ENCODE data around the gene FHOD3. TPM values are rescaled to one million over a fixed set of nuclear protein-coding genes. Genes with fewer than 3 reads are reported as not detected.
"Not testable (repeated sequence)": the region's sequence is repeated elsewhere in the genome, so short reads cannot be mapped to it uniquely, and the experiment has no call there.

Gene FHOD3
- total and polyA plus RNA-seq, 2 donors: 0.90 to 4.1 TPM

GRCh38 chr18:36709315-36709714, 411.8 kb downstream of the FHOD3 start:
- WGBS: 94% methylated on average over 6 of the region's 6 CpGs
- Histone ChIP-seq H3K4me1 (ENCODE audit: control insufficient read depth in 2 of 2, insufficient read depth in 2 of 2, low read length in 2 of 2) (no peaks in the 10 kb centered on the region), H3K9me3 (ENCODE audit: control insufficient read depth in 2 of 2, insufficient read depth in 1 of 2, low read length in 1 of 2) (no peaks in the 10 kb centered on the region), H3K36me3 (ENCODE audit: control insufficient read depth in 2 of 2, insufficient read depth in 2 of 2, low read length in 1 of 2) (no peaks in the 10 kb centered on the region), H3K27ac (ENCODE audit: low read depth in 1 of 2, low read length in 1 of 2) (no peak overlapping the region), H3K4me3 (ENCODE audit: low read length in 2 of 2) (no peak overlapping the region), H3K27me3 (ENCODE audit: control insufficient read depth in 2 of 2, insufficient read depth in 1 of 2, low read length in 1 of 2) (no peaks in the 10 kb centered on the region)
- DNase-seq (ENCODE audit: low read depth in 6 of 9, low spot score in 9 of 9): no peak

DNA sequence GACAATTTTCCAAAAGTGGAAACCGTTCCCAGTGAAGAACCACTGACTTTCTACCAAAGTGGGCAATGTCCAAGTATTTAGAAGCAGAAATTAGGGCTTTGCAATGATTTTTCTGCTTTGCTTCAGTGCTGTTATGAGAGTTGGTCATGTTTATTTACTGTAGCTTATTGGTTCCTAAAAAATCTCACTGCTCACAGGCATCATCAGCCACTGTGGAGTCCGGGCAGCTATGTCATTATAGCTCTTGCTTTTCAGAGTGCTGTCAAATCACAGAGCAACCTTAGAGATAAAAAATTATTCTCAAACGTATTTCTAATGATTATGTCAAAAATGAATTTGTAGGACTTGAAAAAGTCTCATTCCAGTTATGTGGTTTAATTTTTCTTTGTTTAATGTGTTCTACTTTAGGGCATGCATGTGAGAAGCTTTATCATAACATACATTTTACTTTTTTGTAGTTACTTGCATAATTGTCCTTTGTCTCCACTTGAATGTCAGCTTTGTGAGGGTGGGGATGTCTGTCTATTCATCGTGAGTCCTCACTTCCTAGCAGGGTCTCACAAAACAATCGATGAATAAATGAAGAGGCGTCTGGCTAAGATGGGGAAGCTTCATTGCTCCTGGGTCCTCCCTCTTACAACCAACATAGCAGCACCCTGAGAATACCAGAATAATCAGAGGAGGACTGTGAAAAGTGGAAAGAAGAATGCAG, 413.7 kb downstream of the FHOD3 start:
- WGBS: 84% methylated on average over 6 of the region's 6 CpGs
- Histone ChIP-seq H3K36me3 (ENCODE audit: control insufficient read depth in 2 of 2, insufficient read depth in 2 of 2, low read length in 1 of 2) (no peaks in the 10 kb centered on the region), H3K4me3 (ENCODE audit: low read length in 2 of 2) (no peak overlapping the region), H3K4me1 (ENCODE audit: control insufficient read depth in 2 of 2, insufficient read depth in 2 of 2, low read length in 2 of 2) (no peaks in the 10 kb centered on the region), H3K9me3 (ENCODE audit: control insufficient read depth in 2 of 2, insufficient read depth in 1 of 2, low read length in 1 of 2) (no peaks in the 10 kb centered on the region), H3K27ac (ENCODE audit: low read depth in 1 of 2, low read length in 1 of 2) (no peak overlapping the region), H3K27me3 (ENCODE audit: control insufficient read depth in 2 of 2, insufficient read depth in 1 of 2, low read length in 1 of 2) (no peaks in the 10 kb centered on the region)
- DNase-seq (ENCODE audit: low read depth in 6 of 9, low spot score in 9 of 9): no peak

DNA sequence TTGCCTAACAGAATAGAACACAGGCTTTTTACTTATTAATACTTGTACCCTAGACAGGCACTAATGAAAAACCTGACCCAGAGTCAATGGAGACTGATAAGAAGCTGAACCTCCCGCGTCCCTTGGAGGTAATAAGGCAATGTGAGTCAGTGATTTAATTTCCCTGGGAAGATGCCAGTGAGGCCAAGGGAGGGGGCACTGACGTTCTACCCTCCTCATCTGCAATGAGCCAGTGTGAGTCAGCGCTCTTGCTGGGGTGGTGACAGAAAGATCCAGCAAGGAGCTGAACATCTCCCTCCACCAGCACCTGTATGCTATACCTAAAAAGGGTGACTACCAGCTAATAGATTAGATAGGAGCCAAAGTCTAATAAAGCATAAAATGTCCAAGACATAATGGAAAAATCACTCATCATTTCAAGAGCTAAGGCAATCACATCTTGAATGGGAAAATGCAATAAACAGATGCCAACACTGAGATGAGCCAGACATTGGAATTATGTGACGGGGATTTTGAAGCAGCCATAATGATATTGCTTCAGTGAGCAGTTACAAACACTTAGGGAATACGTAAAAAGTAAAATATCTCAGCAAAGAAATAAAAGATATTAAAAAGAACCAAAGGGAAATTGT, 414.4 kb downstream of the FHOD3 start:
- Histone ChIP-seq H3K27me3 (ENCODE audit: control insufficient read depth in 2 of 2, insufficient read depth in 1 of 2, low read length in 1 of 2) (no peaks in the 10 kb centered on the region), H3K4me1 (ENCODE audit: control insufficient read depth in 2 of 2, insufficient read depth in 2 of 2, low read length in 2 of 2) (no peaks in the 10 kb centered on the region), H3K4me3 (ENCODE audit: low read length in 2 of 2) (no peak overlapping the region), H3K27ac (ENCODE audit: low read depth in 1 of 2, low read length in 1 of 2) (no peak overlapping the region), H3K9me3 (ENCODE audit: control insufficient read depth in 2 of 2, insufficient read depth in 1 of 2, low read length in 1 of 2) (no peaks in the 10 kb centered on the region), H3K36me3 (ENCODE audit: control insufficient read depth in 2 of 2, insufficient read depth in 2 of 2, low read length in 1 of 2) (no peaks in the 10 kb centered on the region)
- DNase-seq (ENCODE audit: low read depth in 6 of 9, low spot score in 9 of 9): no peak
- 89% methylated on average over 6 of the region's 6 CpGs for WGBS

DNA sequence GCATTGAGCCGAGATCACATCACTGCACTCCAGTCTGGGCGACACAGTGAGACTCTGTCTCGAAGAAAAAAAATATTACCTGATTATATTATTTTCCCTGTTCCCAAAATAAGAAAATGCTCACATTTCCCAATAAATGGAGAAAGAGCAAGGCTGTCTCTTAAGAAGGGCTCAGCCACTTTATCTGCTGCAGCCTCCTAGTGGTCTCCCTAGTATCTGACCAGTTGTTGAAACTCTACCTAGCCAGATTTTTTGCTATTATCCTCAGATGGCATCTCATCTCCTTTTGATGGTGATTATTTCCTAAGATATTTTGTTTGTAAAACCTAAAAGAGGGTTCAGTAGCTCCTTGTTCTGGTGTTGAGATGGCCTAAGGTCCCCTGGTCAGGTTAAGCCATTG, 417.0 kb downstream of the FHOD3 start:
- H3K27ac ChIP-seq (ENCODE audit: low read depth in 1 of 2, low read length in 1 of 2): no peak overlapping the region
- no peak overlapping the region for H3K4me3 ChIP-seq (ENCODE audit: low read length in 2 of 2)
- DNase-seq (ENCODE audit: low read depth in 6 of 9, low spot score in 9 of 9): no peak
- no peaks in the 10 kb centered on the region for H3K27me3 ChIP-seq (ENCODE audit: control insufficient read depth in 2 of 2, insufficient read depth in 1 of 2, low read length in 1 of 2)
- H3K36me3 ChIP-seq (ENCODE audit: control insufficient read depth in 2 of 2, insufficient read depth in 2 of 2, low read length in 1 of 2): no peaks in the 10 kb centered on the region
- 96% methylated on average over 3 of the region's 3 CpGs for WGBS
- no peaks in the 10 kb centered on the region for H3K4me1 ChIP-seq (ENCODE audit: control insufficient read depth in 2 of 2, insufficient read depth in 2 of 2, low read length in 2 of 2)
- no peaks in the 10 kb centered on the region for H3K9me3 ChIP-seq (ENCODE audit: control insufficient read depth in 2 of 2, insufficient read depth in 1 of 2, low read length in 1 of 2)

DNA sequence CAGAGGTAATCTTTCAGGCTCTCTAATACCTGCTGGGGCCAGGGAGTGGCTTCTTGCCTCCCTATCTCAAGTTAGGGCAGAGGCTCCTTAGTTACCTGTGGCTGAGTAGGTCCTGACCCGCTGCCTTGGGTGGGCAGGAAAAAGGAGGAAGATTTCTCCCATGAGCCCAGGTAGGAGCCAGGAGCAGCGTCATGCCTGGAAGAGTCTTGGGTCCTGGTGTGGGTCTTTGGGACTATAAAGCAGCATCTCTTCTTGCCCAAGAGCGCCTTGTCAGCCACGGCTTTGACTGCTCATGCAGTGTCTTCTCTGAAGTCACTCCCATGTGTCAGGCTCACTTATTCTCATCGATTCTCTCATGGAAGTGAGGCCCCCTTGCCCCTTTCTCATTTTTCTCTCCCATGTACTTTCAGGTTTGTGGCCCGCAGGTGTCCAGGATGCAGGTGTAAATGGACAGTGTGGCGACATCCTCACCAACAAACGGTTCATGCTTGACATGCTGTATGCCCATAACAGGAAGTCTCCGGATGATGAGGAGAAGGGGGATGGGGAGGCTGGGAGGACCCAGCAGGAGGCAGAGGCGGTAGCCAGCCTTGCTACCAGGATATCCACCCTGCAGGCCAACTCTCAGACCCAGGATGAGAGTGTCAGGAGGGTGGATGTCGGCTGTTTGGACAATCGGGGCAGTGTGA, 420.1 kb downstream of the FHOD3 start:
- no peak overlapping the region for H3K4me3 ChIP-seq (ENCODE audit: low read length in 2 of 2)
- no peak overlapping the region for H3K27ac ChIP-seq (ENCODE audit: low read depth in 1 of 2, low read length in 1 of 2)
- no peak for DNase-seq (ENCODE audit: low read depth in 6 of 9, low spot score in 9 of 9)
- no peaks in the 10 kb centered on the region for H3K36me3 ChIP-seq (ENCODE audit: control insufficient read depth in 2 of 2, insufficient read depth in 2 of 2, low read length in 1 of 2)
- H3K27me3 ChIP-seq (ENCODE audit: control insufficient read depth in 2 of 2, insufficient read depth in 1 of 2, low read length in 1 of 2): no peaks in the 10 kb centered on the region
- H3K9me3 ChIP-seq (ENCODE audit: control insufficient read depth in 2 of 2, insufficient read depth in 1 of 2, low read length in 1 of 2): no peaks in the 10 kb centered on the region
- 93% methylated on average over 12 of the region's 12 CpGs for WGBS
- H3K4me1 ChIP-seq (ENCODE audit: control insufficient read depth in 2 of 2, insufficient read depth in 2 of 2, low read length in 2 of 2): no peaks in the 10 kb centered on the region

GRCh38 chr18:36718705-36719328, 421.3 kb downstream of the FHOD3 start:
- 92% methylated on average over 3 of the region's 3 CpGs for WGBS
- Histone ChIP-seq H3K36me3 (ENCODE audit: control insufficient read depth in 2 of 2, insufficient read depth in 2 of 2, low read length in 1 of 2) (no peaks in the 10 kb centered on the region), H3K9me3 (ENCODE audit: control insufficient read depth in 2 of 2, insufficient read depth in 1 of 2, low read length in 1 of 2) (no peaks in the 10 kb centered on the region), H3K4me1 (ENCODE audit: control insufficient read depth in 2 of 2, insufficient read depth in 2 of 2, low read length in 2 of 2) (no peaks in the 10 kb centered on the region), H3K27ac (ENCODE audit: low read depth in 1 of 2, low read length in 1 of 2) (no peak overlapping the region), H3K27me3 (ENCODE audit: control insufficient read depth in 2 of 2, insufficient read depth in 1 of 2, low read length in 1 of 2) (no peaks in the 10 kb centered on the region), H3K4me3 (ENCODE audit: low read length in 2 of 2) (no peak overlapping the region)
- DNase-seq (ENCODE audit: low read depth in 6 of 9, low spot score in 9 of 9): no peak

DNA sequence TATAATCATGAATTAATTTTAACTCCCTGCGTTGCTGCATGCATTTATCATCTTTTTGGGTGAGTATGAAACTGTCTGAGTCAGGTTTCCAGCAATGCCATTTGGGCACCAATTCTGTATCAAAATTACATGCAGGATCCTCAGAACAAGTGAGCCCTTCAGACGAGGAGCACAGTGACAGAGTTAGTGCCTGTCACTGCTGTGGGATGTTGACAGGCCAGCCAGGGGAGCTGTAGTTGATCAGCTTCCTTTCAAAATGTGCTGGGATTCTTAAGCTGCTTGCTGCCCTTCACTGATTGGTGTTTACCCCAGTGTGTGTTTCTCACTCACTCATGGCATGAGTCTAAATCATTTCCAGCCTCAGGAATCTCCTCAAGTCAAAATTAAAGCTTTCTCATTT, 422.1 kb downstream of the FHOD3 start:
- WGBS: 90% methylated on average over 2 of the region's 2 CpGs
- Histone ChIP-seq H3K9me3 (ENCODE audit: control insufficient read depth in 2 of 2, insufficient read depth in 1 of 2, low read length in 1 of 2) (no peaks in the 10 kb centered on the region), H3K27me3 (ENCODE audit: control insufficient read depth in 2 of 2, insufficient read depth in 1 of 2, low read length in 1 of 2) (no peaks in the 10 kb centered on the region)

DNA sequence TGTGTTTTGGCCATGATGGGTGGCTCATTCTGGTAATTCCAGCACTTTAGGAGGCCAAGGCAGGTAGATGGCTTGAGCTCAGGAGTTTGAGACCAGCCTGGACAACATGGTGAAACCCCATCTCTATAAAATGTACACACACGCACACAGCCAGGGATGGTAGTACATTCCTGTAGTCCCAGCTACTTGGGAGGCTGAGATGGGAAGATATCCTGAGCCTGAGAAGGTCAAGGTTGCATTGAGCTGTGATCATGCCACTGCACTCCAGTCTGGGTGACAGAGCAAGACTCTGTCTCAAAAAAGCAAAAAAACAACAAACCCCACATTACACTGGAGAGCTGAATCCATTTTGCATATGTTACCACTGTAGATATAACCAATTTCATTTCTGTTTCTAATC, 423.8 kb downstream of the FHOD3 start:
- not testable (repeated sequence) for H3K4me1 ChIP-seq (ENCODE audit: control insufficient read depth in 2 of 2, insufficient read depth in 2 of 2, low read length in 2 of 2); H3K27me3 ChIP-seq (ENCODE audit: control insufficient read depth in 2 of 2, insufficient read depth in 1 of 2, low read length in 1 of 2); H3K36me3 ChIP-seq (ENCODE audit: control insufficient read depth in 2 of 2, insufficient read depth in 2 of 2, low read length in 1 of 2); H3K27ac ChIP-seq (ENCODE audit: low read depth in 1 of 2, low read length in 1 of 2); H3K9me3 ChIP-seq (ENCODE audit: control insufficient read depth in 2 of 2, insufficient read depth in 1 of 2, low read length in 1 of 2); DNase-seq (ENCODE audit: low read depth in 6 of 9, low spot score in 9 of 9); H3K4me3 ChIP-seq (ENCODE audit: low read length in 2 of 2)
- 98% methylated on average over 1 of the region's 1 CpG for WGBS

More for the DNA sequence above, 422.1 kb downstream of the FHOD3 start:
- Histone ChIP-seq H3K4me3 (ENCODE audit: low read length in 2 of 2) (no peak overlapping the region), H3K4me1 (ENCODE audit: control insufficient read depth in 2 of 2, insufficient read depth in 2 of 2, low read length in 2 of 2) (peaks cover 0 to under 1% of the 10 kb centered on the region in 2 donors), H3K36me3 (ENCODE audit: control insufficient read depth in 2 of 2, insufficient read depth in 2 of 2, low read length in 1 of 2) (no peaks in the 10 kb centered on the region), H3K27ac (ENCODE audit: low read depth in 1 of 2, low read length in 1 of 2) (no peak overlapping the region)
- DNase-seq (ENCODE audit: low read depth in 6 of 9, low spot score in 9 of 9): no peak

DNA sequence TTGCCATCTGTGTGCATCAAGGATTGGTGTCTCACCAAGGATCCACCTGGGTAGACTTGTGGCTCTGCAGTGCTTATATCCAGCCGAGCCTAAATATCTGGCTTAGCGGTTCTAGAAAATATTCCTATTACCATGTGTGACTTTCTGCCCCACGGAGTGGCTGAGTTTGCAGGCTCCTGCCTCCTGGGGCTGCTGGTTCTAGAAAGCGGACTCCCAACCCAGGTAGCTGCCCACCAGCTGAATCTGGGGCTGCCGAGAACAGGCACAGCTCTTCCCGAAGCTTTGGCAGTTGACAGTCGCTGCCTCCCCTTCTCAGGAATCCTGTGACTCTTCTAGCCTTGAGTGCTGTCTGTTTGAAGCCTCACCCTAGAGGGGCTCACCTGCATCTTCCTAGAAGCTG, 426.7 kb downstream of the FHOD3 start:
- H3K9me3 ChIP-seq (ENCODE audit: control insufficient read depth in 2 of 2, insufficient read depth in 1 of 2, low read length in 1 of 2): no peaks in the 10 kb centered on the region
- peaks cover 0 to 3% of the 10 kb centered on the region in 2 donors for H3K4me1 ChIP-seq (ENCODE audit: control insufficient read depth in 2 of 2, insufficient read depth in 2 of 2, low read length in 2 of 2)
- DNase-seq (ENCODE audit: low read depth in 6 of 9, low spot score in 9 of 9): no peak
- no peak overlapping the region for H3K27ac ChIP-seq (ENCODE audit: low read depth in 1 of 2, low read length in 1 of 2)
- H3K27me3 ChIP-seq (ENCODE audit: control insufficient read depth in 2 of 2, insufficient read depth in 1 of 2, low read length in 1 of 2): no peaks in the 10 kb centered on the region
- H3K4me3 ChIP-seq (ENCODE audit: low read length in 2 of 2): no peak overlapping the region
- no peaks in the 10 kb centered on the region for H3K36me3 ChIP-seq (ENCODE audit: control insufficient read depth in 2 of 2, insufficient read depth in 2 of 2, low read length in 1 of 2)
- WGBS: 91% methylated on average over 7 of the region's 7 CpGs

All from thymus (tissue), 11 donors.